Right lobe of liver (tissue), 6 donors: ENCODE results near the gene RTP1. TPM values are rescaled to one million over a fixed set of nuclear protein-coding genes. Genes with fewer than 3 reads are reported as not detected.

Source experiments
- ATAC-seq, 4 donors: fragments of 200-7000 bp; cut with Tn5 transposase; one replicate each; pipeline ENCODE4 v1.9.1; 2020; ENCODE audit warnings: mild to moderate bottlenecking in 4 of 4, moderate library complexity in 4 of 4
- DNase-seq, 3 donors: peaks; one replicate each; pipeline ENCODE4 v3.0.0-alpha.2; 2020
- H3K27ac ChIP-seq, 3 donors: fragments of 200-600 bp; one replicate each; pipeline ENCODE4 v1.8.0; 2022
- H3K27me3 ChIP-seq, 2 donors: fragments of 200-600 bp; one replicate each; pipeline ENCODE4 v1.8.0; 2022
- H3K36me3 ChIP-seq, 4 donors: fragments of 200-600 bp; sonication (generic) in 1 of 4; one replicate each; pipeline versions ENCODE4 v1.5.1 to v1.8.0; 2017 to 2022; ENCODE audit warnings: control low read depth in 1 of 4
- H3K4me1 ChIP-seq, 4 donors: fragments of 200-600 bp; sonication (generic) in 1 of 4; one replicate each; pipeline versions ENCODE4 v1.5.1 to v1.8.0; 2017 to 2022; ENCODE audit warnings: control low read depth in 1 of 4
- H3K4me3 ChIP-seq, 3 donors: fragments of 200-600 bp; one replicate each; pipeline ENCODE4 v1.8.0; 2022
- H3K9me3 ChIP-seq, 4 donors: fragments of 200-600 bp; sonication (generic) in 1 of 4; one replicate each; pipeline versions ENCODE4 v1.5.1 to v1.8.0; 2017 to 2022; ENCODE audit warnings: control low read depth in 1 of 4
- CTCF ChIP-seq, 4 donors: fragments of 200-600 bp in 3 of 4; fragments of 450-650 bp in 1 of 4; IDR thresholded peaks; one replicate each; pipeline versions ENCODE4 v1.5.1 to v1.8.0; 2016 to 2022; ENCODE audit warnings: antibody characterized with exemption in 4 of 4, mild to moderate bottlenecking in 2 of 4
- POLR2A ChIP-seq: fragments of 450-650 bp; IDR thresholded peaks from one replicate; pipeline ENCODE4 v1.6.1; 2017; ENCODE audit warnings: antibody characterized with exemption, mild to moderate bottlenecking
- WGBS: methylation state at CpG from one replicate; pipeline ENCODE4 v1.1.6; 2018; ENCODE audit warnings: low coverage, low lambda C conversion rate; ENCODE audit not compliant: insufficient coverage; ENCODE audit errors: missing lambda C conversion rate; 5-methylcytosine and 5-hydroxymethylcytosine counted together
- intact Hi-C, 2 donors: fragments of 100-400 bp; cut with DNase I; formaldehyde crosslinking; loops; one replicate each; pipeline versions ENCODE4 v1.11.2 to v1.14.1; 2022
- total RNA-seq, 6 experiments: library from RNA; depleted of rRNA in 2 of 6; stranded (reverse); fragments of >200 nt in 2 of 6; fragmentation: NEBNext Ultra II Directional in 3 of 6; extraction: Animal tissue kit (Norgen Biotek cat#: 25700) in 3 of 6; gene quantifications; one replicate each; pipeline versions ENCODE4 v1.1.0 to v1.2.4, GENCODE V29; 2016 to 2023
- donor health status: DM: no; HTN: yes; CAD: no.
- donor health status: DM: no; HTN: no; CAD: no.
- donor health status: DM: no; HTN: no; CAD: no.
- donor health status: DM: no; HTN: yes; CAD: no.
- donor health status: DM: no; HTN: yes; CAD: no.

RTP1 gene
- total RNA-seq, 6 experiments from 2014 or later = not detected

- H3K9me3 ChIP-seq = no peaks in the 10 kb centered on the region
- intact Hi-C loops = no loop called here
- DNase-seq (no peak), ATAC-seq (no peak)
- no peaks in the 10 kb centered on the region for H3K4me1 ChIP-seq
- no peaks in the 10 kb centered on the region for H3K27me3 ChIP-seq
- H3K4me3 ChIP-seq = no peak overlapping the region
- TF ChIP-seq CTCF (IDR thresholded peaks at IDR 0.05) = no peak
- no peak for TF ChIP-seq POLR2A
- no peak overlapping the region for H3K27ac ChIP-seq
- no peaks in the 10 kb centered on the region for H3K36me3 ChIP-seq
Measured at GRCh38 chr3:187207624-187208023, 10.3 kb downstream of the RTP1 start.

GRCh38 chr3:187208159-187208558 lies 10.9 kb downstream of the RTP1 start:
- Histone ChIP-seq H3K36me3 (no peaks in the 10 kb centered on the region), H3K27ac (no peak overlapping the region), H3K4me3 (no peak overlapping the region), H3K9me3 (no peaks in the 10 kb centered on the region), H3K4me1 (no peaks in the 10 kb centered on the region), H3K27me3 (no peaks in the 10 kb centered on the region)
- WGBS = 71% methylated on average over 1 of the region's 1 CpG
- intact Hi-C loops = no loop called here
- ATAC-seq = no peak
- no peak for DNase-seq
- TF ChIP-seq CTCF (IDR thresholded peaks at IDR 0.05) (no peak), POLR2A (no peak)

GRCh38 chr3:187209491-187209890 lies 12.2 kb downstream of the RTP1 start:
- H3K4me3 ChIP-seq = no peak overlapping the region

GRCh38 chr3:187210091-187210490 lies 12.8 kb downstream of the RTP1 start:
- Histone ChIP-seq H3K27ac (no peak overlapping the region), H3K4me3 (no peak overlapping the region), H3K9me3 (no peaks in the 10 kb centered on the region), H3K27me3 (no peaks in the 10 kb centered on the region), H3K4me1 (no peaks in the 10 kb centered on the region), H3K36me3 (no peaks in the 10 kb centered on the region)
- ATAC-seq (no peak), DNase-seq (no peak)
- no peak for TF ChIP-seq POLR2A
- TF ChIP-seq CTCF (IDR thresholded peaks at IDR 0.05) = no peak
- intact Hi-C loops = loop anchor here in 1 of 2 donors (10.0 kb wide), 2 partner anchors 105 to 395 kb away; no protein-coding TSS in a partner anchor
- 36% methylated on average over 1 of the region's 1 CpG for WGBS

More at GRCh38 chr3:187209491-187209890, 12.2 kb downstream of the RTP1 start:
- Histone ChIP-seq H3K4me1 (no peaks in the 10 kb centered on the region), H3K27ac (no peak overlapping the region), H3K9me3 (no peaks in the 10 kb centered on the region), H3K36me3 (no peaks in the 10 kb centered on the region), H3K27me3 (no peaks in the 10 kb centered on the region)
- TF ChIP-seq POLR2A (no peak), CTCF (IDR thresholded peaks at IDR 0.05) (no peak)
- DNase-seq (no peak), ATAC-seq (no peak)
- intact Hi-C loops = no loop called here
